Stimulated activated CD8-positive, alpha-beta memory T cell treated with anti-CD3 and anti-CD28 coated beads, Interleukin-12 subunit alpha, Interleukin-12 subunit beta, amount 100 ng/mL, for 1 hour (primary cell): ENCODE measurements around the gene TNP2.

Source experiments
- DNase-seq: peaks from one replicate; pipeline ENCODE4 v3.0.0-alpha.2; 2020; ENCODE audit warnings: low read depth

Gene TNP2

GRCh38 chr16:11256661-11257130, 12.4 kb downstream of the TNP2 start:
- no peak for DNase-seq

GRCh38 chr16:11255737-11256660, 13.1 kb downstream of the TNP2 start, which contains the start of gene SOCS1:
SOCS1 (minus strand) TSS chr16:11256204; CDS start chr16:11255478, 726 bp downstream.
- peak; percentile 76 for DNase-seq

- peak; percentile 44 for DNase-seq
Observed at GRCh38 chr16:11254913-11255736, 14.0 kb downstream of the TNP2 start.

- DNase-seq, result no peak
Observed at GRCh38 chr16:11253995-11254912, 14.9 kb downstream of the TNP2 start.

- no peak for DNase-seq
Observed at GRCh38 chr16:11253009-11253994, 15.8 kb downstream of the TNP2 start.

- DNase-seq, result no peak
Observed at GRCh38 chr16:11252482-11252931, 16.6 kb downstream of the TNP2 start.

- peak; percentile 71 for DNase-seq
Observed at GRCh38 chr16:11251525-11252481, 17.3 kb downstream of the TNP2 start.

- no peak for DNase-seq
Observed at GRCh38 chr16:11250786-11251524, 18.2 kb downstream of the TNP2 start.

GRCh38 chr16:11250091-11250785, 18.9 kb downstream of the TNP2 start:
- no peak for DNase-seq

GRCh38 chr16:11249233-11250061, 19.7 kb downstream of the TNP2 start:
- DNase-seq, result no peak

GRCh38 chr16:11248133-11248532, 21.0 kb downstream of the TNP2 start:
- no peak for DNase-seq

GRCh38 chr16:11245988-11246387, 23.1 kb downstream of the TNP2 start:
- no peak for DNase-seq

- DNase-seq, result no peak
Observed at GRCh38 chr16:11245222-11245737, 23.8 kb downstream of the TNP2 start.

GRCh38 chr16:11242658-11243057, 26.5 kb downstream of the TNP2 start:
- DNase-seq, result no peak

- no peak for DNase-seq
Observed at GRCh38 chr16:11241480-11242204, 27.5 kb downstream of the TNP2 start.
